ENCODE results near the gene JAM3. TPM values are rescaled to one million over a fixed set of nuclear protein-coding genes. Genes with fewer than 3 reads are reported as not detected.

Gene JAM3
- total RNA-seq, 1 experiment from 2014 or later, result 3.1 TPM

DNA sequence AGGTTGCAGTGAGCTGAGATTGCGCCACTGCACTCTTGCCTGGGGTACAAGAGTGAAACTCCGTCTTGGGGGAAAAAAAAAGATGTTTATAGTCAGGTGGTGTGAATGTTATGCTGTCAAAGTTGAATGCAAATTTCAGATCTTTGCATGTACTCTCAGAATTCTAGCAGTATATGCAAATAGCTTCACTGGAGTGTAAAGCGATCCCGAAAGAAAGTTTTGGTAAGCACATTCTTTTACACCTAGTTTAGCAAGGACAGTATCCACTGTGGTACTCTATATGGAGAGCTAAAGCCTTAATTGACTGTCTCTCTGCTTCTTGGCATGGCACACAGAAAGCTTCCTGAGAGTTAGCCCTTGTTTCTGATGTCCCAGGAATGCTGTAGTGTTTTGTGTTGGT is 4.0 kb downstream of the JAM3 start:
- DNase-seq, result no peak
- Histone ChIP-seq H3K27me3 (ENCODE audit: low read length) (peaks cover 77% of the 10 kb centered on the region), H2AFZ (ENCODE audit: low read length) (no peak overlapping the region), H3K4me3 (ENCODE audit: low read length) (no peak overlapping the region), H3K79me2 (ENCODE audit: low read length) (no peaks in the 10 kb centered on the region), H3K4me2 (ENCODE audit: low read length) (no peak overlapping the region), H3K9me2 (replicated peaks; ENCODE audit: low read length) (no peaks in the 10 kb centered on the region), H3K36me3 (ENCODE audit: low read depth, low read length) (no peaks in the 10 kb centered on the region), H3K27ac (ENCODE audit: low read length) (no peak overlapping the region), H3K9me3 (ENCODE audit: low read length) (no peaks in the 10 kb centered on the region), H3K9ac (ENCODE audit: low read length) (no peak overlapping the region), H3F3A (ENCODE audit: low read length, unreplicated experiment) (no peaks in the 10 kb centered on the region), H4K20me1 (ENCODE audit: low read length) (no peaks in the 10 kb centered on the region), H3K4me1 (ENCODE audit: insufficient read depth, low read length) (no peaks in the 10 kb centered on the region)
- BruUV-seq (replicated peaks), result no TSS peak
- ATAC-seq, result no peak
- ChIA-PET CTCF (interaction anchor here (0.6 kb wide), 1 partner anchor 145 kb away, joined by 4 read pairs; no protein-coding TSS in a partner anchor), POLR2A (ENCODE audit: unreplicated experiment) (no interaction called here)
- TF ChIP-seq EZH2 (IDR thresholded peaks at IDR 0.05; ENCODE audit: low read length, unreplicated experiment) (no peak), EZH2phosphoT487 (IDR thresholded peaks at IDR 0.05; ENCODE audit: borderline replicate concordance, low read length) (no peak)
- TF ChIP-seq, protein P1, sequence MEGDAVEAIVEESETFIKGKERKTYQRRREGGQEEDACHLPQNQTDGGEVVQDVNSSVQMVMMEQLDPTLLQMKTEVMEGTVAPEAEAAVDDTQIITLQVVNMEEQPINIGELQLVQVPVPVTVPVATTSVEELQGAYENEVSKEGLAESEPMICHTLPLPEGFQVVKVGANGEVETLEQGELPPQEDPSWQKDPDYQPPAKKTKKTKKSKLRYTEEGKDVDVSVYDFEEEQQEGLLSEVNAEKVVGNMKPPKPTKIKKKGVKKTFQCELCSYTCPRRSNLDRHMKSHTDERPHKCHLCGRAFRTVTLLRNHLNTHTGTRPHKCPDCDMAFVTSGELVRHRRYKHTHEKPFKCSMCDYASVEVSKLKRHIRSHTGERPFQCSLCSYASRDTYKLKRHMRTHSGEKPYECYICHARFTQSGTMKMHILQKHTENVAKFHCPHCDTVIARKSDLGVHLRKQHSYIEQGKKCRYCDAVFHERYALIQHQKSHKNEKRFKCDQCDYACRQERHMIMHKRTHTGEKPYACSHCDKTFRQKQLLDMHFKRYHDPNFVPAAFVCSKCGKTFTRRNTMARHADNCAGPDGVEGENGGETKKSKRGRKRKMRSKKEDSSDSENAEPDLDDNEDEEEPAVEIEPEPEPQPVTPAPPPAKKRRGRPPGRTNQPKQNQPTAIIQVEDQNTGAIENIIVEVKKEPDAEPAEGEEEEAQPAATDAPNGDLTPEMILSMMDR (conservative IDR thresholded peaks at IDR 0.05; ENCODE audit: low read depth, low read length), result no peak
- intact Hi-C loops (cut with micrococcal nuclease), result loop anchor here (10.0 kb wide), 1 partner anchor 52 kb away; no protein-coding TSS in a partner anchor

DNA sequence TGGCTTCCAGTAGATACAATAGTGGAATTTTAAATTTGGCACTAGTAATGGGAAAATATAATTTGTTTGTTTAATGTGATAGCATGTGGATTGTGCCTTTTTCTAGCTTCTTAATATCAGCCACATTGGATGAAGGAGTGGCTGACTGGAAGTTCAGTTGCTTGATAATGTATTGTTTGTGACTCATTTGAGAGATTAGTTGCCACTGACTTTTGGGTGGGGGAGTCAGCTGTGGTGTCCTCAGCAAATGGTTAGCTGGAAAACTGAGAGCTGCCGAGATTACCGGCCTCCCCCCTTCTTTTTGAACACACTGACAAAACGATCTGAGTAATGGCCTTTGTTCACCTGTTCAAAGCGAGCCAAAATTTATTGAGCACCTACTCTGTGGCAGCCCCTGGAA is 5.5 kb downstream of the JAM3 start:
- intact Hi-C loops (cut with micrococcal nuclease), result loop anchor here (10.0 kb wide), 1 partner anchor 50 kb away; no protein-coding TSS in a partner anchor
- ChIA-PET CTCF (no interaction called here), POLR2A (ENCODE audit: unreplicated experiment) (no interaction called here)
- no peak for TF ChIP-seq EZH2phosphoT487 (IDR thresholded peaks at IDR 0.05; ENCODE audit: borderline replicate concordance, low read length)
- no peak for TF ChIP-seq EZH2 (IDR thresholded peaks at IDR 0.05; ENCODE audit: low read length, unreplicated experiment)
- TF ChIP-seq, protein P1 (conservative IDR thresholded peaks at IDR 0.05; ENCODE audit: low read depth, low read length), result no peak
- Histone ChIP-seq H3K9ac (ENCODE audit: low read length) (no peak overlapping the region), H3K4me1 (ENCODE audit: insufficient read depth, low read length) (no peaks in the 10 kb centered on the region), H3F3A (ENCODE audit: low read length, unreplicated experiment) (no peaks in the 10 kb centered on the region), H3K27me3 (ENCODE audit: low read length) (peaks cover 76% of the 10 kb centered on the region), H3K36me3 (ENCODE audit: low read depth, low read length) (no peaks in the 10 kb centered on the region), H3K27ac (ENCODE audit: low read length) (no peak overlapping the region), H3K9me2 (replicated peaks; ENCODE audit: low read length) (no peaks in the 10 kb centered on the region), H3K4me3 (ENCODE audit: low read length) (no peak overlapping the region), H4K20me1 (ENCODE audit: low read length) (no peaks in the 10 kb centered on the region), H3K9me3 (ENCODE audit: low read length) (no peaks in the 10 kb centered on the region), H2AFZ (ENCODE audit: low read length) (no peak overlapping the region), H3K4me2 (ENCODE audit: low read length) (no peak overlapping the region), H3K79me2 (ENCODE audit: low read length) (no peaks in the 10 kb centered on the region)
- DNase-seq (no peak), ATAC-seq (no peak)
- no TSS peak for BruUV-seq (replicated peaks)

DNA sequence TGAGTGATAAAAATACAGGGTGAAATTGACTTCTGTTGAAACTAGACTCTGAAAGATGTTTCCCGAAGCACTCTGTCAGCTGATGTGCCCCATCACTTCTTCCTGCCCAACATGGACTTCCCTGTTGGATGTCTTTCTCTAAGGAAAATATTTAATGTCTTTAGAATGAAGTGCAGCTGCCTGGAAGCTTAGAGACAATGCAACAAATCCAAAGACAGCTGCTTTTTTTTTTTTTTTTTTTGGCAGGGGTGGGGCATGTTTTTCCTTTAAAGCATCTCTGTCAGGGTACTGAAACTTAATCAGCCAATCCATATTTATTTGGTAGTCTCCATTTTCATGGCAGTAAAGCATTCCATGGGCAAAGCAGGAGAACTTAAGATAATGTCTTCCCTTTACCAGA is 5.9 kb downstream of the JAM3 start:
- ATAC-seq (no peak), DNase-seq (no peak)
- POLR2A ChIA-PET (ENCODE audit: unreplicated experiment), result no interaction called here
- Histone ChIP-seq H3K27ac (ENCODE audit: low read length) (no peak overlapping the region), H4K20me1 (ENCODE audit: low read length) (no peaks in the 10 kb centered on the region), H3K4me3 (ENCODE audit: low read length) (no peak overlapping the region), H3K36me3 (ENCODE audit: low read depth, low read length) (no peaks in the 10 kb centered on the region), H3F3A (ENCODE audit: low read length, unreplicated experiment) (no peaks in the 10 kb centered on the region), H3K9me3 (ENCODE audit: low read length) (no peaks in the 10 kb centered on the region), H2AFZ (ENCODE audit: low read length) (no peak overlapping the region), H3K9ac (ENCODE audit: low read length) (no peak overlapping the region), H3K4me2 (ENCODE audit: low read length) (no peak overlapping the region), H3K4me1 (ENCODE audit: insufficient read depth, low read length) (no peaks in the 10 kb centered on the region), H3K9me2 (replicated peaks; ENCODE audit: low read length) (no peaks in the 10 kb centered on the region), H3K79me2 (ENCODE audit: low read length) (no peaks in the 10 kb centered on the region), H3K27me3 (ENCODE audit: low read length) (peaks cover 76% of the 10 kb centered on the region)
- no TSS peak for BruUV-seq (replicated peaks)
- intact Hi-C loops (cut with micrococcal nuclease), result loop anchor here (10.0 kb wide), 1 partner anchor 50 kb away; no protein-coding TSS in a partner anchor
- TF ChIP-seq, protein P1 (conservative IDR thresholded peaks at IDR 0.05; ENCODE audit: low read depth, low read length), result no peak
- TF ChIP-seq EZH2 (IDR thresholded peaks at IDR 0.05; ENCODE audit: low read length, unreplicated experiment) (no peak), EZH2phosphoT487 (IDR thresholded peaks at IDR 0.05; ENCODE audit: borderline replicate concordance, low read length) (no peak)
- CTCF ChIA-PET, result no interaction called here
